AG04449 (cell line): ENCODE results near the gene ELOVL6.

Experiments
- CTCF ChIA-PET: fragments of 350-600 bp; formaldehyde crosslinking; extraction: SDS; loops from one replicate; lab custom pipeline; 2021; ENCODE audit warnings: antibody characterized with exemption; lab: Yijun Ruan, JAX
- POLR2A ChIA-PET: fragments of 400-600, 350-600 bp; formaldehyde crosslinking; extraction: SDS; loops from one replicate; lab custom pipeline; 2020; ENCODE audit warnings: antibody characterized with exemption, inconsistent platforms; lab: Yijun Ruan, JAX
- DNase-seq: peaks from one replicate; pipeline ENCODE4 v3.0.0-alpha.2; 2010; ENCODE audit warnings: low read depth, low spot score
- H3K4me3 ChIP-seq: 2 replicates; pipeline ENCODE4 v1.5.1; 2011; ENCODE audit warnings: low read depth, mild to moderate bottlenecking, control low read depth, low read length
- CTCF ChIP-seq: IDR thresholded peaks from one replicate; pipeline ENCODE4 v1.5.1; 2011; ENCODE audit warnings: mild to moderate bottlenecking, moderate library complexity, low read length, control low read depth, inconsistent platforms; ENCODE audit not compliant: insufficient read depth; ENCODE audit errors: missing control alignments

The ELOVL6 gene

GRCh38 chr4:110059556-110060191 lies 138.7 kb downstream of the ELOVL6 start:
- POLR2A ChIA-PET = no interaction called here

GRCh38 chr4:110058677-110059076 lies 139.7 kb downstream of the ELOVL6 start:
- no peak for DNase-seq
- no peak overlapping the region for H3K4me3 ChIP-seq
- no peak for TF ChIP-seq CTCF
- POLR2A ChIA-PET = no interaction called here
- CTCF ChIA-PET = interaction anchor here (0.8 to 3.6 kb wide), 3 partner anchors 9 to 59 kb away, joined by 3 to 28 read pairs (median 4); no protein-coding TSS in a partner anchor

More at GRCh38 chr4:110059556-110060191, 138.7 kb downstream of the ELOVL6 start:
- DNase-seq = no peak
- CTCF ChIA-PET = interaction anchor here (0.9 to 3.6 kb wide), 4 partner anchors 8 to 60 kb away, joined by 3 to 28 read pairs (median 4); no protein-coding TSS in a partner anchor
- no peak overlapping the region for H3K4me3 ChIP-seq
- TF ChIP-seq CTCF = no peak

GRCh38 chr4:110055158-110055768 lies 143.2 kb downstream of the ELOVL6 start:
- no peak overlapping the region for H3K4me3 ChIP-seq
- no peak for TF ChIP-seq CTCF
- POLR2A ChIA-PET = no interaction called here
- CTCF ChIA-PET = interaction anchor here (1.0 to 15.9 kb wide), 6 partner anchors 8 to 458 kb away, joined by 3 to 158 read pairs (median 4); no protein-coding TSS in a partner anchor
- no peak for DNase-seq

- POLR2A ChIA-PET = no interaction called here
- peak; percentile 73 for TF ChIP-seq CTCF
- DNase-seq = no peak
- CTCF ChIA-PET = interaction anchor here (0.7 to 15.9 kb wide), 44 partner anchors 8 to 463 kb away, joined by 3 to 158 read pairs (median 5); partner anchors contain the start of gene ELOVL6
- no peak overlapping the region for H3K4me3 ChIP-seq
Observed at GRCh38 chr4:110049951-110050925, 148.2 kb downstream of the ELOVL6 start.

- no peak overlapping the region for H3K4me3 ChIP-seq
- DNase-seq = no peak
- ChIA-PET POLR2A (no interaction called here), CTCF (interaction anchor here (0.8 to 15.9 kb wide), 10 partner anchors 9 to 466 kb away, joined by 3 to 158 read pairs (median 4); partner anchors contain the start of gene ELOVL6)
- TF ChIP-seq CTCF = no peak
Observed at GRCh38 chr4:110046588-110047049, 151.8 kb downstream of the ELOVL6 start.
